NCI-H345 treated with DMSO at 0.1 percent for 48 hours (cell line): ENCODE data around the gene CPNE2.

Experiments
- DNase-seq: peaks from one replicate; lab custom pipeline; 2025; ENCODE audit not compliant: unreplicated experiment; lab: John Stamatoyannopoulos, UW

The CPNE2 gene

GRCh38 chr16:57123216-57123973 is 31.0 kb downstream of the CPNE2 start:
- no peak for DNase-seq

DNA sequence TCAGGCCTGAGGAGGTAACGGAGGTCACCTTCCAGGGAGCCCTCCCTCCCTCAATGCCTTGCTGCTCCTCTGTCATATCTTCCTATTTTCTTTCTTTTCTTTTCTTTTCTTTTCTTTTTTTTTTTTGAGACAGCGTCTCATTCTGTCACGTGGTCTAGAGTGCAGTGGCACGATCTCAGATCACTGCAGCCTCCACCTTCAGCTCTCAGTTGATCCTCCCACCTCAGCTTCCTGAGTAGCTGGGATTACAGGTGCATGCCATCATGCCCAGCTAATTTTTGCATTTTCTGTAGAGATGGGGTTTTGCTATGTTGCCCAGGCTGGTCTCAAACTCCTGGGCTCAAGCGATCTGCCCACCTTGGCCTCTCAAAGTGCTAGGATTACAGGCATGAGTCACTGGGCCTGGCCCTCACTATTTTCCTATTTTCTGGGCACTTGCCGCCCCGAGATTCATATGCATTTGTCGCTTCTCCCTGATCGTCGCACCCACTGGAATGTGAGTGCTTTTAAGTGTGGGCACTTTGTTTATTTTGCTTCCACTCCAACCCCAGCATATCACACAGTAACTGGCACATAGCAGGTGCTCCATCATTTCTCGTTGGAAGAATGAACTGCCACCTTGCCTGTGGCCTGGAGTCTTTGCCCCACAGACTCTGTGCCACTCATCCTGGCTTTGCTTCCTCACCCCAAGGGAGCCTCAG is 31.7 kb downstream of the CPNE2 start:
- no peak for DNase-seq

GRCh38 chr16:57125376-57125775 is 33.0 kb downstream of the CPNE2 start:
- no peak for DNase-seq

DNA sequence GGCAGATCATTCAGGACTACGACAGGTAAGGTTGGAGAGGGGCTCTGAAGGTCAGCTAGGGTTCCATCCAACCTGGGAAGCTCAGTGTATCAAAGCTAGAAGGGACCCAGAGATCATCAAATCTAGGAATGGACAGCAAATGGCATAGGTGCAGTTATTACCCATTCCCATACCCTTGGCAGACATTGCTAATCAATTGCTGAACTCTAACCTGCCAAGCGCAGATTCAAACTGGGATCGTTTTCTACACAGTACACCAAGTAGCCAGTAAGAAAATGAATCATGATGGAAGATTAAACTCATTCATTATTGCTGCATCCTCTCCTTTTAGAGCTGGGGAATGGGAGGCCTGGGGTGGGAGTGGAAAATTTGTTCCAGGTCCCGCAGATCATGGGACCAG is 33.6 kb downstream of the CPNE2 start:
- DNase-seq: no peak

GRCh38 chr16:57126411-57126810 is 34.0 kb downstream of the CPNE2 start:
- DNase-seq: no peak

DNA sequence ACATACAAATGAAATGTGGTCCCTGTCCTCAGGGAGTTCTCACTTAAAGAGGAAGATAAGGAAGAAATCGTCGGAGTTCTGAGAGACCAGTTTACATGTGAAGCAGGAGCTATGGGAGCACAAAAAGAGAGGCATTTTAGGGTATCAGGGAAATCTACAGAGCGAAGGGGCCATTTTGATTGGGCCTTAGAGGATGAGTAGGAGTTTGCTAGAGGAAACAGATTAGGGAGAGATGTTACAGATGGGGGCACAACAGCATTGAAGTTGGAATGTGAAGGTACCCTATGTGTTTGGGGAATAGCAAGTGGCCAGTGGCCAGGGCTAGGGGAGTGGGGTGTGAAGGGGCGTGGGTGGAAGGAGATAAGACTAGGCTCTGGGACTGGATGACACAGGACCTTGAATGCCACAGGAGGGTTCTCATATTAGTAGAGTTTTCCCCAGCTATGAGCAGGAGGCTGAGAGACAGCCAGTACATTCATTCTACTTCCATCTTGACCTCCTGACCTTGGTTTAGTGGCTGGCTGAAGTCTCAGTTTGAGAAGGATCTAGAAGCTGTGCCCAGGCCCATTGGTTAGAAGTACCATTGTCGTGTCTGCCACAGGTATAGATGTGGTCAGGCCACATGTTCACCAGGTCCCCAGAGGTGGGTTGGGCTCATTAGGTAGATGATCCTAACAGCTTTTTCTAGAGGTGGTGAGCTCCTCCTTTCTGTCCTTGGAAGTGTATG is 34.8 kb downstream of the CPNE2 start:
- DNase-seq: no peak

DNA sequence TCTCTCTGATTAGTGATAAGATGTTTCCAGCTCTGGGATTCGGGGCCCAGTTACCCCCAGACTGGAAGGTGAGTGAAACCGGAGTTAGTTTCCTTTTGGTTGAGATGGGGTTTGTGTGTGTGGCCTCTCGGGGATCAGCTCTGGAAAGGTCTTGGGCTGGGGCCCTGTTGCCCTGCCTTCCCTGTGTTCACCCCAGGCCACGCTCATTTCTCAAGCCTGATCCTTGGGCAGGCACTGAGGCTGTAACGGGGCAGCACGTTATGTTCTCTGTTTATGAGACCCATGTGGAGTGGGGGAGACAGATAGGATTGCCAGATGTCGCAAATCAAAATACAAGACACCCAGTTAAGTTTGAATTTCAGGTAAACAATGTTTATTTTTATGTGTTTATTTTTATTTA is 35.5 kb downstream of the CPNE2 start:
- no peak for DNase-seq

DNA sequence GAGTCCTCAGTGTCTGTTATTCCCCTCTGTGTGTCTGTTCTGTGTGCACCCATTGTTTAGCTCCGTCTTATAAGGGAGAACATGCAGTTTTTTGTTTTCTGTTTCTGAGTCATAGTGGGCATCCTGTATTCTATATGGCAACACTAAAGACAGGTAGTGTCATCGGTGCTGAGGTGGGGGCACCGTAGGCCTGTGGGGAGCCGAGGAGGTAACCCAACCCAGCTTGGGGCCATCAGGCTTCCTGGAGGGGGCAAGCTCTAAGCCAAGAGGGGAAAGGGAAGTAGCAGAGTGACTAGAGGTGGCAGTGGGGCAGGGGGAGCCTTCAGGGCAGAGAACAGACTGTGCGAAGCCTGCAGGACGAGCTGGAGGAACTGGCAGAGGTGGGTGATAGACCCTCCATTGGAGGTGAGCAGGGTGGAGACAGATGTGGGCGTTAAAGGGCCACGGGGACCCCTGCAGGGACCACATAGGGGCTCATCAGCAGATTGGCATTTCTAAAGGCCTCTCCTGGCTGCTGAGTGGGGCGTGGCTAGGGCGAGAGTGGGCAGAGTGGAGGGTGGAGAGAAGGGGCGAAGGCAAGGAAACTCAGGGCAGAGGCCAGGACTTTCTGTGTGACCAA is 36.5 kb downstream of the CPNE2 start:
- DNase-seq: no peak

- no peak for DNase-seq
These were observed 38.6 kb downstream of the CPNE2 start for GRCh38 chr16:57130950-57131321.

DNA sequence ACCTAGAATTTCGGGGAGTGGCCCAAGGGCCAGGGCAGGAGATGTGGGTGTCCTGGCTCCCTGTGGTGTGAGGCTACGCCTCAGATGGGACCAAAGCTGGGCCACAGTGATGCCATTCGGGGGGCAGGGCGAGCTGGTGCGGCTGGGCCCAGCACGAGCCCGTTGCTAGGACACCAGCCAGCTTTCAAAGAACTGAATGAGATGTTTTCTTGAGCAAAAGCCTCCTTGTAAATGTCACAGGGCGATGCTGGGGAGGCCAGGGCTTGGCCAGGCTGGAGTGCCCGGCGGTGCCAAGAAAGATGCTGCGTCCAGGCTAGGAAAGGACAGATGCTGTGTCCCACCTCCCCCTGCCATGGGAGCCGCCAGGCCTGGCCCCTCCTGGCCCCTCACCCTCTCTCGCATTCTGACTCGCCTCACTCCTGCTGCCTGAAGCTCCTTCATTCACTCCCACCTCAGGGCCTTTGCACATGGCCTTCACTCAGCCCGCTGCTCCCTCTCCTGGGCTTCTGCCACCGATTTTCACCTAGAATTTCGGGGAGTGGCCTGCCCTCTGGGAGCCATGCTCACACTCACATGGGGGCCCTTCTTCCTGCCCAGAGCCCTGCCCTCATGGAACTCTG is 39.1 kb downstream of the CPNE2 start:
- DNase-seq: no peak

GRCh38 chr16:57132470-57132869 is 40.1 kb downstream of the CPNE2 start:
- no peak for DNase-seq

- DNase-seq: no peak
These were observed 40.6 kb downstream of the CPNE2 start for GRCh38 chr16:57133031-57133430.

- no peak for DNase-seq
These were observed 41.5 kb downstream of the CPNE2 start for GRCh38 chr16:57133886-57134285.

- no peak for DNase-seq
These were observed 42.6 kb downstream of the CPNE2 start for GRCh38 chr16:57134982-57135381.

- DNase-seq: no peak
These were observed 44.7 kb downstream of the CPNE2 start for GRCh38 chr16:57137043-57137442.

DNA sequence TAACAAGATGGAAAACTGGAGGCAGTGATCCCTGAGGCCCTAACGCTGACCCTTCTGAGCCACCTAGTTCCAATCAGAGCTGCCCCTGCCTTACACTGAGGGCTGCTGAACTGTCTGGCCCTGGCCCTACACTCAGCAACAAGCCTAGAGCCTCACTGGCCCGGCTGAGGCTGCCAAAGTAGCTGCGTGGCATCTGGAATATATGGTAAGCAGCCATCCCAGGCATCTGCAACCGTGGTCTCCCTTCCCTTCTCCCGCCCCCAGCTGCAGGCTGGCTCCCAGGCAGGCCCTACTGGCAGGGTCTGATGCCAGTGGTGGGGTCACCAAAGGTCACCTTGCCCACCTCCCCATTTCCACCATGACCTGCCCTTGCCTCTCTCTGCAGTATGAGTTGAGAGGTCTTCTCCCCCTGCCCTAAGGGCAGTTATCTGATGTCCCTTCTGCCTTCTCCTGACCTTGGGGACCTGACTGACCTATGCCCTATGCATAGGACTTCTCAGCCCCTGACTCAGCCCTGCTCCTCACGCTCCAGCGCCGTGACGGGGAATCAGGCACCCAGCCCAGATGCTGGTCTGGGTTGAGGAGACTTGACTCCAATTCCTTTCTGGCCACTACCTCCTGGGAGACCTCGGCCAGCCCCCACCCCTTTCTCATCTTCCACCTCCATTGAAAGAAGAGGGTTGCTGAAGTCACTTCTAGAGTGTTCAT is 45.3 kb downstream of the CPNE2 start:
- DNase-seq: no peak

- no peak for DNase-seq
These were observed 46.0 kb downstream of the CPNE2 start for GRCh38 chr16:57138281-57138935.

DNA sequence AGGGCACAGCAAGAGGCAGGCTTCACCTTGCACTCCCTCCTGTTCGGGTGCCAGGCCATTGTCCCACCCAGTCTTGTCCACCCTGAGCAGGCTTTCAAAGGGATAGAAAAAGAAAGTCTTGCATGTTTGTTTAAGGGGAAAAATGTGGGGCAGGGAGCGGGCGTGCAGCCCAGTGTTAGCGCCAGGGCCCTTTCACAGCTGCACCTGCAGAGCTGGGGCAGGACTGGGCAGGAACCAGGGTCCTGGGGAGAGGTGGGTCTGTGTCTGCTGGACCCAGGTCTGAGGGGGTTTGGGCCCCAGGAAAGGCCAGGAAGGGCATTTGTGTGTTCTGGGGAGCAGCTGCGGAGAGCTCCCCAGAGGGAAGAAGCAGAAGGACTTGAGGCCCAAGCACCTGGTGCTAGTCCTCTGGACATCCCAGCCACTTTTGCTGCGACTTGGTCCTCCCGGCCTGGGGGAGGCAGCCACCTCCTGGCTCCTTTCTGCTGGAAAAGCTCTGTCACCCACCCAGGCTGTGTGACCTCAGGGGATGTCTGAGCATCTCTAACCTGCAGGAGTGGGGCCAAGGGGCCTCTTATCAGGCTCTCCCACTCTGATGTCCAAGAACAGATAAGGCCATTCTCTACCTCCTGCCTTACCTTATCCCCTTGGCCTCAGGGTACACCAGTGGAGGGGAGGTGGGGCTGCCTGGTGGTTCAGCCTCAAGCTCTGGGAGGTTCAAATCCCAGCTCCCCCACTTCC is 48.7 kb downstream of the CPNE2 start:
- no peak for DNase-seq
